Fibroblast of the aortic adventitia (primary cell): Measurements from ENCODE around the gene ZNF521. TPM values are rescaled to one million over a fixed set of nuclear protein-coding genes. Genes with fewer than 3 reads are reported as not detected.

ENCODE experiments used
- DNase-seq: peaks from one replicate; pipeline ENCODE4 v3.0.0-alpha.2; 2010; ENCODE audit warnings: low read depth
- H3K4me3 ChIP-seq: 2 replicates; pipeline ENCODE4 v1.5.1; 2011; ENCODE audit warnings: low read depth, mild to moderate bottlenecking, control low read depth, low read length, moderate library complexity
- total RNA-seq: library from RNA; depleted of rRNA; stranded (reverse); fragments of >200 nt; gene quantifications from 2 replicates; pipeline ENCODE4 v1.2.3, GENCODE V29; 2012; ENCODE audit warnings: low replicate concordance
- TF ChIP-seq, protein P1 (sequence below): IDR thresholded peaks from 2 replicates; pipeline ENCODE4 v1.5.1; 2011; ENCODE audit warnings: mild to moderate bottlenecking, low read length, control low read depth, inconsistent platforms; ENCODE audit not compliant: insufficient read depth

Gene ZNF521
- total RNA-seq, 1 donor = 35.7 TPM

DNA sequence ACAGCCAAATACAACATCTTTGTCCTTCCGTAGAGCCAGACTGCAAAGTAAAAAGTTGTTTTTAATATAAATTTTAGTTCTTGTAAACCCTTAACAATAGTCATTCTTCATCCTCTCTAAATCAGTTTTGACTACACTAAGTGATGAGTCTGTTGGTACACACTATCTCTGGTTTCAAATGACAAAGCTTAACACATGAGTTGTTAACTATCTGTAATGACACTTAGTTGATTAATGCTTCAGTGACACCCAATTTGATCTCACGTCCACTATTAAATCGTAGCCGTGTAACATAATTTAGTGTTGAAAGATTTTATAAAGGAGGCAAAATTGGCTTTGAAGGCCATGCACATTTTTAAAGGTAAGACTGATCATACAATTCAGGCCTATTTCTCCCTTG lies 181.6 kb downstream of the ZNF521 start:
- no peak overlapping the region for H3K4me3 ChIP-seq
- TF ChIP-seq, protein P1, sequence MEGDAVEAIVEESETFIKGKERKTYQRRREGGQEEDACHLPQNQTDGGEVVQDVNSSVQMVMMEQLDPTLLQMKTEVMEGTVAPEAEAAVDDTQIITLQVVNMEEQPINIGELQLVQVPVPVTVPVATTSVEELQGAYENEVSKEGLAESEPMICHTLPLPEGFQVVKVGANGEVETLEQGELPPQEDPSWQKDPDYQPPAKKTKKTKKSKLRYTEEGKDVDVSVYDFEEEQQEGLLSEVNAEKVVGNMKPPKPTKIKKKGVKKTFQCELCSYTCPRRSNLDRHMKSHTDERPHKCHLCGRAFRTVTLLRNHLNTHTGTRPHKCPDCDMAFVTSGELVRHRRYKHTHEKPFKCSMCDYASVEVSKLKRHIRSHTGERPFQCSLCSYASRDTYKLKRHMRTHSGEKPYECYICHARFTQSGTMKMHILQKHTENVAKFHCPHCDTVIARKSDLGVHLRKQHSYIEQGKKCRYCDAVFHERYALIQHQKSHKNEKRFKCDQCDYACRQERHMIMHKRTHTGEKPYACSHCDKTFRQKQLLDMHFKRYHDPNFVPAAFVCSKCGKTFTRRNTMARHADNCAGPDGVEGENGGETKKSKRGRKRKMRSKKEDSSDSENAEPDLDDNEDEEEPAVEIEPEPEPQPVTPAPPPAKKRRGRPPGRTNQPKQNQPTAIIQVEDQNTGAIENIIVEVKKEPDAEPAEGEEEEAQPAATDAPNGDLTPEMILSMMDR = no peak
- no peak for DNase-seq

DNA sequence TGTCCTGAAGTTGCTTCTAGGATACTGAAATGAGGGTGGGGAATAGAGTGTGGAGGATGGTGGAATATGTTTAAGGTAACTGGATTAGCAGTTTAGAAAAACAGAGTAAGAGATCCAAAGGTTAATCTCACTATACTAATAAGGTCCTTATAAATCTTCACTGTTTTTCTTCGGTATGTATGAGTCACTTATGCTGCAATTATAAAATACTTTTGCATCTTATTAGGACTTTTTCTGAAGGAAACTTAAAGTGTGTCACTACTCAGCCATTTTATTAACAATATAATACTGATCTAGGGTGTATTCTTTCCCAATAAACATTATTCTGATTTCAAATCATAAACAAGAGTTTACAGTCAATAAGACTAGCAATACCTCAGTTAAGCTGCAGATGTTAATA lies 182.3 kb downstream of the ZNF521 start:
- no peak overlapping the region for H3K4me3 ChIP-seq
- no peak for DNase-seq
- TF ChIP-seq, protein P1 = no peak

DNA sequence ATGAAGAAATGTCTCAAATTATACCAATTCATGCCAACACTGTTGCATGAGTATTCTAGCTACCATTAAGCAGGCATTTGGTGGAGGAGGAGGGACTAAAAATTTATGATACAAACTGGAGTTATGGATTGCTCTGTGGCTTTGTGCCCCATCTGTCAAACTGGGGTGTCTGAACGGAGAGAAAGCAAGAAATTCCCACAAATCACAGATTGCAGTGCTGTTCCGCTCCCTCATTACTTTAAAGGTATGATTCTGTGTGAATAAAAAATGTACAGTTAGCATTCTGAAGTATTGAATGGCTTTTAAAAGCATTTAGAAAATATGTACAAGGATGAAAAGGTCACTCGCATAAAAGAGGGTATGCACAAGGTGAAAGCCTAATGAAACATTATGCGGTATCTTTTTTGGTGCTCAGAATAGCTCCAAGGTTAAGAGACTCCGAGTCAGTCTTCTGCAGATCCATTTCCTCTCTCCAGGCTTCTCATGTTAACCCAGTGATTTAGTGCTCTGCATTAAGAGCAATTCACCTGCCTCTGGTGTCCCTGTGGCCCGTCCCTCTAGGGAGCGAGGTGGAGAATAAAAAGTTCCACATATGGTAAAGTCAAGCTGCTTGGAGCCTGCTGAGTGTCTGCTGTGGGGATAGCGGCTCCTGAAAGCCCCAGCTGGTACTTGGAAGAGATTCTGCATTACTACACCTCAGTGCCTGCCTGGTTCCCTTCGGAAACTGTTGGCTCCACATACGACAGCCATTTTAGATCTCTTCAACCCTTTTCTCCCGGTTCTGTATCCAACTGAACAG lies 184.2 kb downstream of the ZNF521 start:
- TF ChIP-seq, protein P1 = no peak
- H3K4me3 ChIP-seq = no peak overlapping the region
- DNase-seq = no peak

DNA sequence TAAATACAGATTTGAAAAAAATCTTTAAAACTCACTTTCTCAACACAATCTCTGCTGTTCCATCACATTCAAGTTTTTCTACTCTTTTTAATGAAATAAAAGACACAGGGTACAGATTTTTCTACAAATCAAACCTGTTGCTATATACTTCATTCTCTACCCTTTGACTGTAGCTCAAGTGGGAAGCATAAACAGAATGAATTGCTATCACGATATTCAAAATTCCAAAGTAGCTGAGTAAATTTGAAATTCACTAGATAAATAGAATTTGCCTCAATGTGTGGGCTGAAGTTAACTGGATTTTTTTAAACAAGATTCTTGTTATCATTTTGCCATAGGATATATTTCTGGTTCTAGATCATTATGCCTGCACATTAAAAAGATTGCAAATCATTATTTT lies 185.9 kb downstream of the ZNF521 start:
- DNase-seq = peak; percentile 4
- H3K4me3 ChIP-seq = no peak overlapping the region
- TF ChIP-seq, protein P1 = no peak

DNA sequence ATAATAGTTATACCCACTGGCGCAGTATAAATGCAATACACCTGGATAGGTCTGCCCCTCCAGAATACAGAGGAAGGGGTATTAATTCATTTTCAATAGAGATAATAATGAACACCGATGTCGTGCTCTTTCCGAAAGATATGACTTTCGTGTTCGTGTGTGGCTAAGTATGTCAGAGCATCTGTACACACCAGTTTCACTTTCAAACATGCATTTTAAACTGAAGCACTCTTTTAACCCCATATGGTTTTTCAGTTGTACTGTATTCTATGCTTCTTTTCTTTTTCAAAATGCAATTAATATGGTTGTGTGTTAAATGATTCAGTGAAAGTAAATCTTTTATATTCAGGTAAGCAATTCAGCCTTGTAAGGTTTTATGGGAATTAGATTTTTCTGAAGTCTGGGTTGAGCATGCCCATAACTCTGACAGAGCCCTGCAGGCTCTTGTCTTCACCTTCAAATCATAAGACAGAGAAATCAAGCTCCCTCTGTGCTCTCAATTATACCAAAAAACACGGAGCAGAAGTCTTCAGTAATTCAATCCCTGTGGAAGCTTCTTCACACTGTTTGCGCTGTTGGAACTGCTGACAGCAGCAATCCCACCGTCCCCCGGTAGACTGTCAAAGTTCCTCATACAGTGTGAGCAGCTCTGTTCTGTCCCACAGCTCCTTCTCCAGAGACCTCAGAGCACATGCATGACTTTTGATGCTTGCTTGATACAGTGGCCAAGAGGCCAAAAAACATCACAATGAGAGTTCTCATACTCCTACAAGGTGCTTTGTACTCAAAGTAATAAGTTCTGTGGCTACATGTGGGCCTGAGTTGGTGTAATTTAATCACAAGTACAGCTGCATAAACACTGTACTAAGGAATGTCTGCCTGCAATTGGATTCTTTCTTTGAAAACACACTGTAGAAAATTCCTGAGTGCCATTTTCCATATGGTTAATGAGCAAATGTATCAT lies 186.8 kb downstream of the ZNF521 start:
- peak; percentile 26 for DNase-seq
- peak overlapping the region; percentile 46 for H3K4me3 ChIP-seq
- TF ChIP-seq, protein P1 = no peak

DNA sequence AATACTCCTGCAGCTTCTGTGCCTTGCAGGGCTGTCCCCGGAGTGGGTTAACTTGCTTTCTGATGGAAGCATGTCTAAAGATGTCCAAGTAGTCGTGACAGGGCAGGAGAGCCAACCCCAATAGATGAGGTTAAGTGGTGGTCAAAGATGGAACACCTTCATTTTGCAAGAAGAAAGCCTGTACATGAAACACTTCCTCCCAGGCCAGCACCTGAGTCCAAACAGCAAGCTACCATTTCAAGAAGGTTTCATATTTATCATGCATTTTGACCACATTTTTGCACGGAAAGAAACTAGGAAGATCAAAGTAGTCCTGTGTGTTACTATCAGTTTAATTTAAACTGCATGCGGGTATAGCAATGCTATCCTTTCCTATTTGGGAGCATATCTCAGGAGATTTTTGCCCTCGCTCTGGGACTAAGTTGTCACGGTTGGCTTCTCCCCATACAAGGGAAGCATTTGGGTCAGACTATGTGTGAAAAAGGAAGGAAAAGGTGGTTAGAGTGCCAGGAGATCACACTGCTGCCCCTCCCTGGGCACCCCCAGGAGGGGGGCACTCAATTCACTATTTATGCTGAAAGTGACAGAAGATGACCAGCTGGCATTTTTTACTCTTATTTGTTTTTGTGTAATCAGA lies 187.6 kb downstream of the ZNF521 start:
- TF ChIP-seq, protein P1 = no peak
- peak overlapping the region; percentile 46 for H3K4me3 ChIP-seq
- DNase-seq = peak; percentile 2
